HG03039 (cell line): ENCODE data around the gene ZNF438.
"Not testable (repeated sequence)": the region's sequence is repeated elsewhere in the genome, so short reads cannot be mapped to it uniquely, and the experiment has no call there.

ENCODE experiments used
- ATAC-seq: cut with Tn5 transposase; IDR thresholded peaks from one replicate; pipeline ENCODE4 v1.9.1; 2021; ENCODE audit warnings: mild to moderate bottlenecking, moderate library complexity; ENCODE audit not compliant: unreplicated experiment

The ZNF438 gene

DNA sequence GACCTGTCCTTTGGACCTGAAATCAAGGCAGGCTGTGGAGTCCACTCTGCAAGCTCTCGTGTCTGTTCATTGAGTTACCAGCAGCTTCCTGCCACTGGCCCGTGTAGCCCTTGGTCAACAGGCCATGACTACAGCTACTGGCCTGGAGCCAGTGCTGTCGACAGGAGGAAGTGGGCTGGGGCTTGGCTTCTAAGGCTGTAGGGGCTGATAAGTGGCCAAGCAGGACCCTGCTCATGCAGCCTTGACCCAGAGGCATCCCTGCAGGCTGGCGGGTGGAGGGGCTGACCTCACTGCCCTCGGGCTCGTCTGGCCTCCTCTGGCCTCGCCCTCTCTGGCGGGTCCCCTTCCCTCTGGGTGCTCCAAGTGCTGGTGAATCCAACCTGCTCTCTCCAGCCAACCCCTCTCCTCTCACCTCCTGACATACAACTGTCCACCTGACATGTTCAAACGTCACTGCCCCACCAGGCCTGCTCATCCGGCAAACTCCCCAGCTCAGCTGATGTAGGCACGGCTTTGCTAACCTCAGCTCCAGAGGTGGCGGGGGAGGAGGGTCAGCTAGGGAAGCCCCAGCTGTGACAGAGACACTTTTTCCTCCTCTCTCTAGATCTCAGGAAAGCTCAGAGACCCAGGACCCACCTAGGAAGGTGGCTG, 213.5 kb downstream of the ZNF438 start:
- no peak for ATAC-seq

DNA sequence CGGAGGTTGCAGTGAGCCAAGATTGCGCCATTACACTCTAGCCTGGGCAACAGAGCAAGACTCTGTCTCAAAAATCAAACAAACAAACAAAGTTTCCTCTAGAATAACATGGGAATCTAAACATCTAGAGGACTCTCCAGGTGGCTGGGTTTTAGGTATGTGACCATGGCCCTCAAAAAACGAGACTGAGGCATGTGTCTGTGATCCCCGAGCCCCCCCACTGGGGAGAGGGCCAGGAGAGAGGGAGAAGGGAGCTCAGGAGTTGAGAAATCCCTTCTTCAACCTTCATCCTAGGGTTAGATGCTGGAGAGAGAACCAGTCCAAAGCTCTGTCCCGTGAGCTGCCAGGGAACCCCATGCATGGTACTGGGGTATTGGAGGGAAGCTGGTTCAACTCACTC, 214.1 kb downstream of the ZNF438 start:
- no peak for ATAC-seq

DNA sequence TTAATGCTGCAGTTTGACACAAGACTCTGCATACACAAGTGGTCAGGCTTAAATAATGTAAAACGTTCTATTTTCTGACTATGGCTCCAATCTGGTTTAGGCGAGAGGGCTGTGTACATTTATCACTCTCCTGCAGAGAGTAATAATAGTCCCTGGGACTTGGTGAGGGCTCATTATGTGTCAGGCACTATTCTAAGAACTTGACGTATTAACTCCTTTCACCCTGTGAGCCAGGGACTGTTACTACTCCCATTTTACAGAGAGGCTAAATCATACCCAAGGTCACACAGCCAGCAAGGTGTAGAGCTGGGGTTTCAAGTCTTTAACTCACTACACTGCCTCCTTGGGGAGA, 214.9 kb downstream of the ZNF438 start:
- ATAC-seq = no peak

DNA sequence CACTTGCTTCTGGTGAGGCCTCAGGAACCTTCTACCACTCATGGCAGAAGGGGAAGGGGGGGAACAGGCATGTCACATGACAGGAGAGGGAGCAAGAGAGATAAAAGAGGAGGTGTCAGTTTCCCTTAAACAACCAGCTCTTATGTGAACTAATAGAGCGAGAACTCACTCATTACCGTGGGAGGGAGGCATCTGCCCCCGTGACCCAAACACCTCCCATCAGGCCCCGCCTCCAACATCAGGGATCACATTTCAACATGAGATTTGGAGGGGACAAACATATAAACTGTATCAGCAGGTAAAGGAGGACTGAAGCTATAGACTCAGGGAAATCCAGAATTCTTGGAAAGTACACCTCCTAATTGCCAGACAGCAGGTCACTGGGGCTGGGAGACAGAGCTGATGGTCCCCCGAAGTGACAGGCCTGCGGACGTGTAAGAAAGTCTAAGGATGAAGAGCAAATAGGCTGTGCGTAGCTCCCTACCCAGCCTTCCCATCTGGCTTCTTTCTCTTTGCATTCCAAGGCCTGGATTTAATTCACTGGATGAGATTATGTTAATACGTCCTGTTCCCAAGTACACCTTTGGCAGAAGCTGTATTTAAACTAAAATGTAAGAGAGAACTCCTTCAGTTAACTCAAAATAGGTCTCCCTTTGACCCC, 215.4 kb downstream of the ZNF438 start:
- ATAC-seq = no peak

DNA sequence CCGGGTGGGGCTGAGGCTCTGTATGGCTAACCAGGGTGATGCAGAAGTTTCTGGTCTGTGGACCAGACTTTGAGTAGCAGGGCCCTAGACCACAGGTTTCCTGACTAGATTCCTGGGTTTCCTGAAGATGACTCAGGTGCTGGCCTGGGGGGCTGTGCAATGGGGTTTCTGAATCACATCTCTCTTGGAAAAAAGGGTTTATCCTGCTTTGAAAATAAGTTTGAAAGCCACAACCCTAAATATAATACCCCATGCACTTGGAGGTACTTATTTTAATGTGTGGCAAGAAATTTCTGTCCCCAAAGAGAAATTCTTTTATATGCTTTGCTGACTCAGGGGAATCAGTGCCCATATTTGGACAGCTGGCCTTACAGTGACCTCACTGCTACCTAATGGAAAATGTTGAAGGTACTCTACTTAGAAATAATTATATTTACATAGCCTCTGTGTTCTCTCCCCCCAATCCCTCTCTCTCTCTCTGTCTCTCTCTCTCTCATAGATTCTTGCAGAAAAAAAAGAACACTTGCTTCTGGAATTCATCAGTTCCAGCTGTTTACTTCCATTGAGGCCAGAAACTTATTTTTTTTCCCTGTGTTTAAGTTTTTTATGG, 217.7 kb downstream of the ZNF438 start:
- no peak for ATAC-seq

DNA sequence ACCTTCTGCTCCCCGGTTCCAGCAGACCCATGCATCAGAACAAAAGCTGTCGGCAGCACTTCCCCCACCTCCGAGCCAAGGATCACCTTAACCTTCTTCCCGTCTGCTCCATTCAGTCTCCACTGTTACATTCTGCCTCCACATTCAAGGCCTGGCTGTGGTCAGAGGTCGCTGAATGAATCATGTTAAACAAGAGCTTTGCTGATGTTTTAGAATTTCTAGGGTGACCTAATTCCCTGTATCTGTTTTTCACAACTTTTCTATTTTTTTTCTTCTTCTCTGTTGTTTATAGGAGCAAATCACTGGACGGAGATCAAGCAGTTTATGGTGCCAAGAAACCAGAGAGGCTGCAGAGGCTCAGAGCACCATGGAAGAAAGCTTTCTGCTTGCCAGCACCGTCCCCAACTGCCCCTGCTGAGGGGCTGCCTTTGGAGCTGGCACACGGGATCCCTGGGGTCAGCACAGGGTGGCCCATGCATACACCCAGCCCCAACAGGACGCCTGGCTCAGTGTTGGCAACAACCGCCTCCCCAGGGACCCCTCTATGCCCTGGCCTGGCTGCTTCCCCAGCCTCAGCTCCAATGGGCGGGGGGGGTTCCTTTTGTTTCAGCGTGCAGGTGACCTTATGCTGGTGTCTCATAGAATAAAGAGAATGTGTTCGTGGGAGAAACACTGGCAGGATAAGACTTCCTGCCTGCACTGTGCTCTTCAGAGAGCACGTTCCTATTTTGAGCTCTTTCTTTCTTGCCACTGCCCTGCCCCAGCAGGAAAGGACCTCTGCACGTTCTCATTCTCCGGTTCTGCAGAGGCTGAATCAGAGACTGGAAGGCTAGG, 219.4 kb downstream of the ZNF438 start:
- no peak for ATAC-seq

GRCh38 chr10:30811276-30812017, 220.2 kb downstream of the ZNF438 start:
- no peak for ATAC-seq

- no peak for ATAC-seq
Observed at GRCh38 chr10:30810416-30810815, 221.2 kb downstream of the ZNF438 start.

GRCh38 chr10:30806850-30807249, 224.8 kb downstream of the ZNF438 start:
- ATAC-seq = no peak

GRCh38 chr10:30805061-30805460, 226.6 kb downstream of the ZNF438 start:
- ATAC-seq = no peak

DNA sequence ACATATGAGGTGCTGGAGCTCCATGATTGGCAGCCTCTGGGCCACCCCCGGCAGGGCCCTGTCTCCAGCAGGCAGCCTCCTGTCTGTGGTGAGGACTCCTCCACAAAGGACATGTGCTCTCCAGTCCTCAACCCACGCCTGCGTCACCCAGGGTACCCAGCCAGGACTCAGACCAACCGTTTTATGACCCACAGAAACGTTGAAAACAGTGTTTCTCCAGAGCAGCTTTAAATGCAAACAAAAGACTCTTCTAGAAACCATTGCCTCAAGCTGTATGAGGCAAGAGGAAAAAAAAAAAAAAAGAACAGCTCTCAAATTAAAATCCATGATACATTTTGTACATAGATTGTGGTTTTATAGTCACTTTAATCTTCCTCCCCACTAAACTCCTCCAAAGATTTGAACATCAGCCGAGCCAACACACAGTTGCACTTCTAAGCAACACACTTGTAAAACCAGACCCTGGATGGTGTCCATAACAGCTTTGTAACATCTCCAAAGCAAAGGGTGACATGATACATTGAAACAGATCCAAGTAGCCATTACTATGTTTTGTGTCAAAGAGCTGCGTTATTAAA, 227.1 kb downstream of the ZNF438 start:
- no peak for ATAC-seq

GRCh38 chr10:30803892-30804322, 227.8 kb downstream of the ZNF438 start:
- no peak for ATAC-seq

DNA sequence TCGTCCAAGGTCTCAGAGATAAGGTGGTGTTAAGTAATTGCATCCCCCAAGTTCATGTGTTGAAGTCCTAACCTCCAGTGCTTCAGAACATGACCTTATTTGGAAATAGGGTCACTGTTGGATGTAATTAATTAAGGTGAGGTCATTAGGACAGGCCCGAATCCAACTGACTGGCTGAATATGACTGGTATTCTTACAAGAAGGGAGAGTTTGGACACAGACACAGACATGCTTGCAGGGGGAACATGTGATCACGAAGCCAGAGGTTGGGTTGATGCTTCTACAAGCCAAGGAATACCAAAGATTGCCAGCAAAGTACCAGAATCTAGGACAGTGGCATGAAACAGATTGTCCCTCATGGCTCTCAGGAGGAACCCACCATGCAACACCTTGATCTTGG, 228.6 kb downstream of the ZNF438 start:
- ATAC-seq = no peak

GRCh38 chr10:30800368-30800767, 231.3 kb downstream of the ZNF438 start:
- no peak for ATAC-seq

GRCh38 chr10:30798646-30799185, 232.9 kb downstream of the ZNF438 start:
- ATAC-seq = no peak

DNA sequence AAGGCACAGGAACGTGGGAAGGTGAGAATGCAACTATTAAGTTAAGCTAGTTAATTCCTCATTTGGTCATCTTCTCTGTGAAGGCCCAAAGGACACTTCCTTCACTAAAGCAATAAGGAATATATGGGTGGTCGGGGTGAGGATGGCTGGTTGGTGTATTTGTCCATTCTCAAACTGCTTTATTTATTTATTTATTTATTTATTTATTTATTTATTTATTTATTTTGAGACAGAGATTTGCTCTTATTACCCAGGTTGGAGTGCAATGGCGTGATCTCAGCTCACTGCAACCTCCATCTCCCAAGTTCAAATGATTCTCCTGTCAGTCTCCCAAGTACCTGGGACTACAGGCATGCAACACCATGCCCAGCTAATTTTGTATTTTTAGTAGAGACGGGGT, 236.6 kb downstream of the ZNF438 start:
- not testable (repeated sequence) for ATAC-seq
